ENCODE results near the gene PSMC3IP.
"Not testable (repeated sequence)": the region's sequence is repeated elsewhere in the genome, so short reads cannot be mapped to it uniquely, and the experiment has no call there.

PSMC3IP gene

GRCh38 chr17:42560246-42560645, 17.3 kb downstream of the PSMC3IP start:
- DNase-seq = no peak

- no peak for DNase-seq
These were observed 18.5 kb downstream of the PSMC3IP start for GRCh38 chr17:42559075-42559474.

- not testable (repeated sequence) for DNase-seq
These were observed 21.4 kb downstream of the PSMC3IP start for GRCh38 chr17:42555961-42556617.

- no peak for DNase-seq
These were observed 22.4 kb downstream of the PSMC3IP start for GRCh38 chr17:42555122-42555622.

- peak; percentile 70 for DNase-seq
These were observed 23.0 kb downstream of the PSMC3IP start for GRCh38 chr17:42554250-42555121.

GRCh38 chr17:42553866-42554249, 23.7 kb downstream of the PSMC3IP start:
- no peak for DNase-seq

GRCh38 chr17:42553161-42553818, 24.2 kb downstream of the PSMC3IP start:
- no peak for DNase-seq

- not testable (repeated sequence) for DNase-seq
These were observed 24.8 kb downstream of the PSMC3IP start, which contains the start of gene HSD17B1 for GRCh38 chr17:42552736-42553135. Gene HSD17B1, plus strand, starts transcription at chr17:42552923. Its CDS starts 11 bp downstream, at chr17:42552934.

- DNase-seq = no peak
These were observed 28.4 kb downstream of the PSMC3IP start for GRCh38 chr17:42548993-42549755.

- peak; percentile 89 for DNase-seq
These were observed 29.3 kb downstream of the PSMC3IP start for GRCh38 chr17:42548070-42548837.

- DNase-seq = no peak
These were observed 29.8 kb downstream of the PSMC3IP start for GRCh38 chr17:42547698-42548069.

- DNase-seq = no peak
These were observed 30.5 kb downstream of the PSMC3IP start for GRCh38 chr17:42547001-42547461.

- DNase-seq = not testable (repeated sequence)
These were observed 31.6 kb downstream of the PSMC3IP start for GRCh38 chr17:42545755-42546505.

GRCh38 chr17:42544874-42545283, 32.6 kb downstream of the PSMC3IP start:
- DNase-seq = no peak

GRCh38 chr17:42543190-42544079, 34.1 kb downstream of the PSMC3IP start:
- no peak for DNase-seq

- DNase-seq = no peak
These were observed 36.3 kb downstream of the PSMC3IP start for GRCh38 chr17:42541041-42541833.

GRCh38 chr17:42540558-42540957, 37.0 kb downstream of the PSMC3IP start:
- not testable (repeated sequence) for DNase-seq

- DNase-seq = no peak
These were observed 39.0 kb downstream of the PSMC3IP start for GRCh38 chr17:42538482-42538881.

Measured in NCI-H510A treated with DMSO at 0.1 percent for 48 hours (cell line).